AG09309 (cell line): ENCODE measurements around the gene ZNF883.

Source experiments
- DNase-seq: peaks from one replicate; pipeline ENCODE4 v3.0.0-alpha.2; 2010; ENCODE audit warnings: low read depth
- H3K4me3 ChIP-seq: 2 replicates; pipeline ENCODE4 v1.5.1; 2011; ENCODE audit warnings: mild to moderate bottlenecking, low read depth, low read length, moderate library complexity; ENCODE audit not compliant: control insufficient read depth
- TF ChIP-seq, protein P1 (sequence below): IDR thresholded peaks from 2 replicates; pipeline ENCODE4 v1.5.1; 2011; ENCODE audit warnings: mild to moderate bottlenecking, low read depth, low read length, inconsistent platforms; ENCODE audit not compliant: insufficient read depth, control insufficient read depth; ENCODE audit errors: missing control alignments

The ZNF883 gene

DNA sequence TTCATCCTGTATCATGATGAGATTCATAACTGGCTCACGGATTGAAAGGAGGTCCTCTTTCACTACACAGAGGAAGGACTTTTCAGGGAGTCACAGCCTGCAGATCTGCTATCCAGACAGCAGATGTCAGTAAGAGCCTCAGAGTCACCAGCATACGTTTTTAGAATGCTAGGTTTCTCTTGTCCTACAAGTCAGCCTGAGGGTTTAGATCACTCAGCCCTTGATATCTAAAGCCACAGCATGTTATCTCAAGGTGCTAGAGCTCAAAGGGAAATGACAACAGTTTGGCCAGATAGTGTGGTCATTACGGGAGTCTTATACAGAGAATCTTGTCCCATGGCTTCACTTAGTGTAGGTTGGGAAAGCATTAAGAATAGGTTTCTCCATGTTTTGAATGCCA lies 90.4 kb downstream of the ZNF883 start:
- H3K4me3 ChIP-seq: no peak overlapping the region
- TF ChIP-seq, protein P1, sequence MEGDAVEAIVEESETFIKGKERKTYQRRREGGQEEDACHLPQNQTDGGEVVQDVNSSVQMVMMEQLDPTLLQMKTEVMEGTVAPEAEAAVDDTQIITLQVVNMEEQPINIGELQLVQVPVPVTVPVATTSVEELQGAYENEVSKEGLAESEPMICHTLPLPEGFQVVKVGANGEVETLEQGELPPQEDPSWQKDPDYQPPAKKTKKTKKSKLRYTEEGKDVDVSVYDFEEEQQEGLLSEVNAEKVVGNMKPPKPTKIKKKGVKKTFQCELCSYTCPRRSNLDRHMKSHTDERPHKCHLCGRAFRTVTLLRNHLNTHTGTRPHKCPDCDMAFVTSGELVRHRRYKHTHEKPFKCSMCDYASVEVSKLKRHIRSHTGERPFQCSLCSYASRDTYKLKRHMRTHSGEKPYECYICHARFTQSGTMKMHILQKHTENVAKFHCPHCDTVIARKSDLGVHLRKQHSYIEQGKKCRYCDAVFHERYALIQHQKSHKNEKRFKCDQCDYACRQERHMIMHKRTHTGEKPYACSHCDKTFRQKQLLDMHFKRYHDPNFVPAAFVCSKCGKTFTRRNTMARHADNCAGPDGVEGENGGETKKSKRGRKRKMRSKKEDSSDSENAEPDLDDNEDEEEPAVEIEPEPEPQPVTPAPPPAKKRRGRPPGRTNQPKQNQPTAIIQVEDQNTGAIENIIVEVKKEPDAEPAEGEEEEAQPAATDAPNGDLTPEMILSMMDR: peak; percentile 72
- DNase-seq: peak; percentile 57

- TF ChIP-seq, protein P1: no peak
- H3K4me3 ChIP-seq: no peak overlapping the region
- DNase-seq: no peak
These were observed 94.0 kb downstream of the ZNF883 start for GRCh38 chr9:112917987-112918362.

- DNase-seq: no peak
- TF ChIP-seq, protein P1: no peak
- no peak overlapping the region for H3K4me3 ChIP-seq
These were observed 94.7 kb downstream of the ZNF883 start for GRCh38 chr9:112917047-112917986.

DNA sequence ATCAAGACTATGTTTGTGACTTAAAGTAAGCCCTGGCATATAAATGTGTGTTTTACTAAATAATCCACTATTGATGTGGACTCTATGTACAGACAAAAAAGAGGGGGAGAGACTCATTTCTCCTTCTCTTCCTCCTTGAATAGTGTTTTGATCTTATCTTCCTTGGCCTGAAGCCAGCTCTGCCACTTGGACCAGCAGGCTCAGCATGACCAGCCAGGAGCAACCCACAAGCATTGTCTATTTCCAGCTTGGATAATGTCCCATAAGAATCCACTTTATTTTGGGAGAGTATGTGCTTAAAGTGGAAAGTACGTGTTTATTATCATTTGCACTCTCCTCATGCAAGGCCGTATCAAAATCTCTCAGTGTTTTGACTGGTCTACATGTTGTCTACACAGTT lies 97.5 kb downstream of the ZNF883 start:
- TF ChIP-seq, protein P1: no peak
- DNase-seq: no peak
- no peak overlapping the region for H3K4me3 ChIP-seq

DNA sequence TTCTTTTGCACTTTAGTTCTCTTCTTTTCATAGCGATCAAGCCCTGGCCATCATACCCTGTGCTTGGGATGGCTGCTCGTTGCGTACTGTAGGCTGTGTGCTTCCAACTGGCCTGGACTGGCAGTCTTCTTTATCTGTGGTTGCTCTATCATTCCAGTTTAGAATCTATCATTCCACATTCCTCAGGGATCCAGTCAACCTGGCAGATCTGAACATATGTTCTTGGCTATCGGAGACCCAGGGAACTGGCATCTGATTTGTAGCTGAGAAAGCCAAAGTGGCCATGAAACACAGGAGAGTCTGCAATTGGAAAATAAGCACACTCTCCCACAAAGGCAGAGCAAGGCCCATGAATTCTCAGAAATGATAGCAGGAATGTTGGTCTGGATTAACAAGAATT lies 98.7 kb downstream of the ZNF883 start:
- no peak overlapping the region for H3K4me3 ChIP-seq
- DNase-seq: no peak
- TF ChIP-seq, protein P1: no peak

- no peak for DNase-seq
- no peak overlapping the region for H3K4me3 ChIP-seq
- TF ChIP-seq, protein P1: no peak
These were observed 99.4 kb downstream of the ZNF883 start for GRCh38 chr9:112912636-112913035.

DNA sequence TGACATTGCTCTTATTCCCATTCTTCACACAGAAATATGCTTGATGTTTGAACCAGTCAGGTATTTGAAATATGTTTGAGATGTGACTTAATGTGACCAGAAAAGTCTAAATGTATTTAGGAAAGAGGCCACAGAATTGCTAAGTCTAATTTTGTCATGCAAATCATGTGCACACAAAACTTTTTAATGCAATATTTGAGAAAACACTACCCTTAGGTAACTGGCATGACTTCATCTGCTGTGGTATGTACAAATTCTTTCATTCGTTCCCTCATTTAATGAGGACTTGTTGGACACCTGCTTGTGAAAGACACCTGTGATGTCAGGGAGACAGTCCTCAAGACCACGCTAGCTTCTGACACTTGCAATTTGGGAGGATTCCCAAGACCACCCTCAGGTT lies 100.3 kb downstream of the ZNF883 start:
- DNase-seq: no peak
- no peak overlapping the region for H3K4me3 ChIP-seq
- TF ChIP-seq, protein P1: no peak
